NB4 (cell line): Measurements from ENCODE around the gene TSPAN18.

Source experiments
- CTCF ChIP-seq: IDR thresholded peaks from one replicate; pipeline ENCODE4 v1.5.1; 2012; ENCODE audit warnings: low read depth, low read length
- MAX ChIP-seq: IDR thresholded peaks from 2 replicates; pipeline ENCODE4 v1.6.1; 2011; ENCODE audit warnings: low read depth, low read length
- MYC ChIP-seq: IDR thresholded peaks from 2 replicates; pipeline ENCODE4 v1.6.1; 2011; ENCODE audit warnings: low read depth, low read length
- POLR2A ChIP-seq: IDR thresholded peaks from 2 replicates; pipeline ENCODE4 v1.6.1; 2011; ENCODE audit warnings: mild to moderate bottlenecking; ENCODE audit not compliant: insufficient read length; ENCODE audit errors: extremely low read depth

- TF ChIP-seq CTCF (no peak), POLR2A (no peak), MAX (no peak), MYC (no peak)
These were observed 14.8 kb upstream of the TSPAN18 start for GRCh38 chr11:44711787-44712608.
